ENCODE results near the gene CAPN6. TPM values are rescaled to one million over a fixed set of nuclear protein-coding genes. Genes with fewer than 3 reads are reported as not detected.

Gene CAPN6
- total RNA-seq, 1 experiment from 2014 or later: 5.7 TPM

DNA sequence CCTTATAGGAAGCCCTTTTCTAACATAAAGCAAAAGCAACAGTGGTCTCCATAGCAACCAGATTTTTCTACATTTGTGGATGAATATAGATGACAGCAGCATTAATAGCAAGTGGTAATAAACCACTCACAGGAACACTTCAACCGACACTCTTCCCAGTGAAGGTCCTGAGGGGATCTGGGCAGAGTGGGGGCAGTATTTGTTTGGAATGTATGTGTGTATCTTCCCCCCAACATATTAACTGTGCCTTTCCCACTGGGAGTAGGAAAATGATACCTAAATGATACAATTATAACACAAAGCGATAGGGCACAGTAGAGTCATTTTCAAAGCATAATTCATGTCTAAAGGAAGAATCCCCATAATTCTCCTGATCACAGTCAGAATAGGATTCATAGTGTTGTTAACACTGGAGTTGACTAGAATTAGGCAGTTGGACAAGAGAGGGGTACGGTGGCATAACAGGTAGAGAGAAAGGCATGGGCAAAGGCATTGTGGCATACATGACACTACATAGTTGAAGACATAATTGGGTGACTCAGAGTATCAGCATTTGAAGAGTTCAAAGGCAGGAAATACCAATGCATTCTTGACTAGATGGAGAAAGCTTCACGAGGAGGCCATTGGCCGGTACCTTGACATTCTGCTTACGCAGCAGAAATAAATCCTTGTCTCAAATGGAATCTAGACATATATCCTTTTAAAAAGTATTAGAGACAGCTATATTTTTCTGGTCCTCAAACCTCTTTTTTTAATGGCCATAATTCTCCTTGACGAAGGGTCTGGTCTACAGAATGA, 15.2 kb downstream of the CAPN6 start:
- intact Hi-C loops (cut with micrococcal nuclease; ENCODE audit: unreplicated experiment): no loop called here
- H3K36me3 Mint-ChIP-seq (ENCODE audit: insufficient read depth, unreplicated experiment): no peaks in the 10 kb centered on the region
- Histone ChIP-seq H3K27me3 (replicated peaks; ENCODE audit: control insufficient read depth, insufficient read depth, low read length) (no peaks in the 10 kb centered on the region), H3K4me3 (ENCODE audit: low read depth, low read length) (no peak overlapping the region), H3K9me3 (no peaks in the 10 kb centered on the region), H3K36me3 (ENCODE audit: control insufficient read depth, insufficient read depth, low read length) (no peaks in the 10 kb centered on the region), H3K4me1 (no peaks in the 10 kb centered on the region)
- DNase-seq: no peak
- no peaks in the 10 kb centered on the region for H3K9me3 Mint-ChIP-seq (ENCODE audit: unreplicated experiment)
- H3K4me3 Mint-ChIP-seq (ENCODE audit: unreplicated experiment): no peak overlapping the region
- TF ChIP-seq, protein P1, sequence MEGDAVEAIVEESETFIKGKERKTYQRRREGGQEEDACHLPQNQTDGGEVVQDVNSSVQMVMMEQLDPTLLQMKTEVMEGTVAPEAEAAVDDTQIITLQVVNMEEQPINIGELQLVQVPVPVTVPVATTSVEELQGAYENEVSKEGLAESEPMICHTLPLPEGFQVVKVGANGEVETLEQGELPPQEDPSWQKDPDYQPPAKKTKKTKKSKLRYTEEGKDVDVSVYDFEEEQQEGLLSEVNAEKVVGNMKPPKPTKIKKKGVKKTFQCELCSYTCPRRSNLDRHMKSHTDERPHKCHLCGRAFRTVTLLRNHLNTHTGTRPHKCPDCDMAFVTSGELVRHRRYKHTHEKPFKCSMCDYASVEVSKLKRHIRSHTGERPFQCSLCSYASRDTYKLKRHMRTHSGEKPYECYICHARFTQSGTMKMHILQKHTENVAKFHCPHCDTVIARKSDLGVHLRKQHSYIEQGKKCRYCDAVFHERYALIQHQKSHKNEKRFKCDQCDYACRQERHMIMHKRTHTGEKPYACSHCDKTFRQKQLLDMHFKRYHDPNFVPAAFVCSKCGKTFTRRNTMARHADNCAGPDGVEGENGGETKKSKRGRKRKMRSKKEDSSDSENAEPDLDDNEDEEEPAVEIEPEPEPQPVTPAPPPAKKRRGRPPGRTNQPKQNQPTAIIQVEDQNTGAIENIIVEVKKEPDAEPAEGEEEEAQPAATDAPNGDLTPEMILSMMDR (IDR thresholded peaks at IDR 0.05; ENCODE audit: insufficient read depth in 1 of 2, low read depth in 1 of 2, low read length in 1 of 2, severe bottlenecking in 1 of 2, unreplicated experiment in 1 of 2): no peak
- no peaks in the 10 kb centered on the region for H3K4me1 Mint-ChIP-seq (ENCODE audit: low read depth, unreplicated experiment)
- ChIA-PET CTCF (no interaction called here), POLR2A (no interaction called here)
- H3K27me3 Mint-ChIP-seq (ENCODE audit: insufficient read depth, unreplicated experiment): peaks cover 3% of the 10 kb centered on the region
- H3K27ac Mint-ChIP-seq (ENCODE audit: unreplicated experiment): no peak overlapping the region
- BruUV-seq (replicated peaks): no TSS peak

DNA sequence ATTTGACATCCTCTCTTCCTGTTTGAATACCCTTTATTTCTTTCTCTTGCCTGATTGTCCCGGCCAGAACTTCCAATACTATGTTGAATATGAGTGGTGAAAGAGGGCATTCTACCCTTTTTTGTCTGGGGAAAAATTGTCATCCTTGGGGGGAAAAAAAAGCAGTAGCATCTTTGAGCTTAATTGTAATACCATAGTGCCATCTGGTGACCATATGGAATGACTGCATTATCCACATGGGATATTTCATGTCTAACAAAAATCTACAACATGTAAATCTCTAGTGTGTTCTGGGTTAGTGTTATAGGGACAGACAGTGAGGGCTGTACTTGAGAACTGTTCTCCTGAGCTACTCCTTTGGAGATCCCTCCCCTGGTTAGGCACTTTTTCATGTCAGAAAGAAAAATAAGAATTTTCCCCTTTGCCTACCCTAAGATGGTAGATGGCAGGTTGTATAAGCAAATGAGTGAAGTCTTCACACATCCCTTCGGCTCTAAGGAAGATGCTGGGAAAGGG, 26.0 kb downstream of the CAPN6 start:
- POLR2A ChIA-PET: no interaction called here
- no peak for DNase-seq

DNA sequence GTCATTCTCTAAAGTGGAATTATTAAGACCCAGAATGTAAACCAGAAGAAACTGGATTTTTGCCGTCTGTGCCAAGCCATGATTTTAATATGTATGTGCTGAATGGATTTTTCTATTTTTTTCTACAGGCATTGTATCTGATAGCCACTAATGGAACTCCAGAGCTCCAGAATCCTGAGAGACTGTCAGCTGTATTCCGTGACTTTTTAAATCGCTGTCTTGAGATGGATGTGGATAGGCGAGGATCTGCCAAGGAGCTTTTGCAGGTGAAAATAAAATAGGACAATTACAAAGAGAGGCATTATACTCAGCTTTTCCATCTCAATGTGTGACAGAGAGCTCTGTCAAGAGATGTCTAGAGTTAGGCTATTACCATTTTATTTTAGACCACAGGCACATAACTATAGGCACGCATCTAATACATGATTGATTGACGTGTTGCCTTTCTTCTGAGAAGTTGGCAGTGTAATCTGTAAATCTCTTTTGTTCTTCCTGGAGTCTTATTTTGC, 53.9 kb downstream of the CAPN6 start:
- H3K9me3 ChIP-seq: no peaks in the 10 kb centered on the region
- no peaks in the 10 kb centered on the region for H3K27me3 ChIP-seq (replicated peaks; ENCODE audit: control insufficient read depth, insufficient read depth, low read length)
- H3K27ac Mint-ChIP-seq (ENCODE audit: unreplicated experiment): no peak overlapping the region
- H3K4me3 Mint-ChIP-seq (ENCODE audit: unreplicated experiment): no peak overlapping the region
- H3K4me1 ChIP-seq: no peaks in the 10 kb centered on the region
- no peak overlapping the region for H3K4me3 ChIP-seq (ENCODE audit: low read depth, low read length)
- TF ChIP-seq, protein P1 (IDR thresholded peaks at IDR 0.05; ENCODE audit: insufficient read depth in 1 of 2, low read depth in 1 of 2, low read length in 1 of 2, severe bottlenecking in 1 of 2, unreplicated experiment in 1 of 2): no peak
- POLR2A ChIA-PET: no interaction called here
- CTCF ChIA-PET: no interaction called here
- no TSS peak for BruUV-seq (replicated peaks)
- no peaks in the 10 kb centered on the region for H3K9me3 Mint-ChIP-seq (ENCODE audit: unreplicated experiment)
- intact Hi-C loops (cut with micrococcal nuclease; ENCODE audit: unreplicated experiment): no loop called here
- no peaks in the 10 kb centered on the region for H3K36me3 Mint-ChIP-seq (ENCODE audit: insufficient read depth, unreplicated experiment)
- peaks cover 8% of the 10 kb centered on the region for H3K27me3 Mint-ChIP-seq (ENCODE audit: insufficient read depth, unreplicated experiment)
- no peak for DNase-seq
- H3K36me3 ChIP-seq (ENCODE audit: control insufficient read depth, insufficient read depth, low read length): no peaks in the 10 kb centered on the region
- H3K4me1 Mint-ChIP-seq (ENCODE audit: low read depth, unreplicated experiment): no peaks in the 10 kb centered on the region

More for the DNA sequence above, 26.0 kb downstream of the CAPN6 start:
- H3K36me3 Mint-ChIP-seq (ENCODE audit: insufficient read depth, unreplicated experiment): no peaks in the 10 kb centered on the region
- no peak overlapping the region for H3K27ac Mint-ChIP-seq (ENCODE audit: unreplicated experiment)
- CTCF ChIA-PET: interaction anchor here (0.6 to 1.0 kb wide), 4 partner anchors 75 to 391 kb away, joined by 4 to 5 read pairs (median 4); no protein-coding TSS in a partner anchor
- H3K36me3 ChIP-seq (ENCODE audit: control insufficient read depth, insufficient read depth, low read length): no peaks in the 10 kb centered on the region
- peaks cover 2% of the 10 kb centered on the region for H3K27me3 Mint-ChIP-seq (ENCODE audit: insufficient read depth, unreplicated experiment)
- H3K4me1 ChIP-seq: no peaks in the 10 kb centered on the region
- no peak overlapping the region for H3K4me3 Mint-ChIP-seq (ENCODE audit: unreplicated experiment)
- intact Hi-C loops (cut with micrococcal nuclease; ENCODE audit: unreplicated experiment): loop anchor here (1.0 to 10.0 kb wide), 4 partner anchors 80 to 389 kb away; no protein-coding TSS in a partner anchor
- H3K4me1 Mint-ChIP-seq (ENCODE audit: low read depth, unreplicated experiment): no peaks in the 10 kb centered on the region
- TF ChIP-seq, protein P1 (IDR thresholded peaks at IDR 0.05; ENCODE audit: insufficient read depth in 1 of 2, low read depth in 1 of 2, low read length in 1 of 2, severe bottlenecking in 1 of 2, unreplicated experiment in 1 of 2): peak; percentile 23 to 30
- no peaks in the 10 kb centered on the region for H3K9me3 Mint-ChIP-seq (ENCODE audit: unreplicated experiment)
- no peak overlapping the region for H3K4me3 ChIP-seq (ENCODE audit: low read depth, low read length)
- no peaks in the 10 kb centered on the region for H3K9me3 ChIP-seq
- no peaks in the 10 kb centered on the region for H3K27me3 ChIP-seq (replicated peaks; ENCODE audit: control insufficient read depth, insufficient read depth, low read length)
- no TSS peak for BruUV-seq (replicated peaks)
